ENCODE measurements around the gene NKX2-2. TPM values are rescaled to one million over a fixed set of nuclear protein-coding genes. Genes with fewer than 3 reads are reported as not detected.

NKX2-2 gene
- total and polyA plus RNA-seq, 2 of the 8 experiments (the other 6 are each of a cell fraction or from before 2014, with no cell fraction given): not detected

- Histone ChIP-seq H3K4me3 (ENCODE audit: extremely low read depth in 1 of 4, insufficient read depth in 2 of 4, low read depth in 3 of 4, low read length in 4 of 4) (peak overlapping the region in 3 of 4 experiments; percentile 12 to 58 (median 14); a peak in 5 of 8 replicates), H3K23me2 (ENCODE audit: low read depth, low read length) (peaks cover 6% of the 10 kb centered on the region; the same call in 1 of the 2 replicates), H4K5ac (ENCODE audit: insufficient read length, low read depth, low read length) (no peak overlapping the region), H3K9ac (replicated peaks in 1 of 4; ENCODE audit: extremely low read depth in 1 of 4, low read depth in 3 of 4, low read length in 3 of 4) (no peak overlapping the region), H4K8ac (ENCODE audit: extremely low read depth, insufficient read depth, low read length) (no peak overlapping the region; the same call in 1 of the 2 replicates), H3K4me1 (replicated peaks in 1 of 4; ENCODE audit: control insufficient read depth in 3 of 4, insufficient read depth in 4 of 4, low read length in 3 of 4) (peaks cover 6 to 56% (median 29%) of the 10 kb centered on the region in 4 experiments; a peak in 6 of 7 replicates), H3K27ac (ENCODE audit: low read depth, low read length) (no peak overlapping the region), H2BK5ac (ENCODE audit: low read depth, low read length) (no peak overlapping the region; the same call in 1 of the 2 replicates), H4K20me1 (replicated peaks in 1 of 2; ENCODE audit: control insufficient read depth in 1 of 2, insufficient read depth in 2 of 2, low read length in 2 of 2) (peaks cover 10 to 22% of the 10 kb centered on the region in 2 experiments), H3K79me1 (ENCODE audit: low read depth, low read length) (no peaks in the 10 kb centered on the region), H2BK12ac (ENCODE audit: low read depth, low read length) (peak overlapping the region; percentile 80; the same call in 1 of the 2 replicates), H3K56ac (replicated peaks; ENCODE audit: insufficient read length, low read depth, low read length) (no peak overlapping the region), H3K9me3 (ENCODE audit: insufficient read depth in 2 of 2, low read depth in 1 of 2, low read length in 1 of 2) (no peaks in the 10 kb centered on the region), H3K4ac (replicated peaks; ENCODE audit: insufficient read length, low read depth, low read length) (no peak overlapping the region), H2AK5ac (ENCODE audit: low read depth, low read length) (no peak overlapping the region), H3K79me2 (ENCODE audit: control insufficient read depth in 1 of 2, insufficient read depth in 2 of 2, low read length in 2 of 2) (no peaks in the 10 kb centered on the region), H4K91ac (replicated peaks; ENCODE audit: insufficient read length, low read length) (no peak overlapping the region), H3K27me3 (replicated peaks in 1 of 4; ENCODE audit: control insufficient read depth in 3 of 4, extremely low read depth in 1 of 4, insufficient read depth in 3 of 4, low read length in 3 of 4) (peaks cover 76 to 90% (median 86%) of the 10 kb centered on the region in 4 experiments), H3K4me2 (ENCODE audit: insufficient read depth in 1 of 2, low read depth in 2 of 2, low read length in 2 of 2) (peak overlapping the region; percentile 65), H2BK15ac (ENCODE audit: low read length) (no peak overlapping the region), H2BK120ac (replicated peaks; ENCODE audit: low read depth, low read length) (no peak overlapping the region), H3K18ac (ENCODE audit: extremely low read depth, low read length) (no peak overlapping the region; the same call in 1 of the 2 replicates), H3K14ac (ENCODE audit: insufficient read length) (no peak overlapping the region), H3K23ac (ENCODE audit: insufficient read length) (no peak overlapping the region), H2AFZ (ENCODE audit: low read length) (no peak overlapping the region), H2BK20ac (ENCODE audit: low read length) (peak overlapping the region; percentile 61; the same call in 1 of the 2 replicates), H3K36me3 (ENCODE audit: control insufficient read depth in 2 of 4, insufficient read depth in 4 of 4, low read length in 3 of 4) (no peaks in the 10 kb centered on the region)
- DNase-seq (ENCODE audit: low read depth in 1 of 2, low spot score in 2 of 2): peak in 1 of 2 experiments; percentile 68
- POLR2A ChIA-PET (ENCODE audit: partially characterized antibody): no interaction called here
- CTCF ChIA-PET (ENCODE audit: partially characterized antibody): interaction anchor here (1.1 kb wide), 1 partner anchor 17 kb away, joined by 3 read pairs; no protein-coding TSS in a partner anchor
- no peak for FAIRE-seq
- TF ChIP-seq SUZ12 (IDR thresholded peaks at IDR 0.05; ENCODE audit: low read length) (peak; percentile 84), EZH2 (IDR thresholded peaks at IDR 0.05; ENCODE audit: low read depth, low read length, severe bottlenecking) (peak; percentile 85), RBBP5 (IDR thresholded peaks at IDR 0.05; ENCODE audit: borderline replicate concordance, low read depth, low read length) (0 out of 2 replicates have a peak, but pooled peaks have one; percentile 6), KDM4A (IDR thresholded peaks at IDR 0.05; ENCODE audit: low read depth, low read length, severe bottlenecking) (peak; percentile 26), RNF2 (IDR thresholded peaks at IDR 0.05; ENCODE audit: borderline replicate concordance, low read depth, low read length, missing control alignments, poor library complexity, severe bottlenecking) (peak; percentile 63), POLR2AphosphoS5 (IDR thresholded peaks at IDR 0.05; ENCODE audit: low read depth, low read length) (no peak), ASH2L (IDR thresholded peaks at IDR 0.05; ENCODE audit: low read length) (no peak), MAX (IDR thresholded peaks at IDR 0.05) (no peak), CTBP2 (IDR thresholded peaks at IDR 0.05; ENCODE audit: borderline replicate concordance, insufficient read depth, insufficient read length, low read length) (no peak)
- WGBS, 2 experiments (ENCODE audit: extremely low coverage in 1 of 2, insufficient coverage in 1 of 2, insufficient read length in 1 of 2, insufficient replicate concordance in 2 of 2, low coverage in 1 of 2, low lambda C conversion rate in 2 of 2, missing lambda C conversion rate in 1 of 2): 2% methylated on average over 27 of the region's 30 CpGs; no CpG with 5 or more reads in 1 of the 2 experiments
Measured at GRCh38 chr20:21513181-21513663, 642 bp downstream of the NKX2-2 start.
